Measurements from ENCODE around the gene SUN1.
"Not testable (repeated sequence)": the region's sequence is repeated elsewhere in the genome, so short reads cannot be mapped to it uniquely, and the experiment has no call there.

Gene SUN1

GRCh38 chr7:786472-787255, 45.6 kb upstream of the SUN1 start:
- no peaks in the 10 kb centered on the region for H3K27me3 ChIP-seq
- peak; percentile 86 for TF ChIP-seq CTCF (IDR thresholded peaks at IDR 0.05; ENCODE audit: low read depth, low read length)
- H3K4me1 ChIP-seq = no peaks in the 10 kb centered on the region
- peak; percentile 82 for DNase-seq
- no peaks in the 10 kb centered on the region for H3K9me3 ChIP-seq
- H3K4me3 ChIP-seq (ENCODE audit: low read depth, low read length) = no peak overlapping the region
- H3K36me3 ChIP-seq = peaks cover 53% of the 10 kb centered on the region

GRCh38 chr7:787332-788240, 44.7 kb upstream of the SUN1 start:
- Histone ChIP-seq H3K4me1 (no peaks in the 10 kb centered on the region), H3K36me3 (peaks cover 51% of the 10 kb centered on the region), H3K27me3 (no peaks in the 10 kb centered on the region), H3K9me3 (no peaks in the 10 kb centered on the region), H3K4me3 (ENCODE audit: low read depth, low read length) (no peak overlapping the region)
- DNase-seq = no peak
- TF ChIP-seq CTCF (IDR thresholded peaks at IDR 0.05; ENCODE audit: low read depth, low read length) = no peak

- no peak for TF ChIP-seq CTCF (IDR thresholded peaks at IDR 0.05; ENCODE audit: low read depth, low read length)
- no peak for DNase-seq
- H3K27me3 ChIP-seq = no peaks in the 10 kb centered on the region
- no peak overlapping the region for H3K4me3 ChIP-seq (ENCODE audit: low read depth, low read length)
- no peaks in the 10 kb centered on the region for H3K4me1 ChIP-seq
- no peaks in the 10 kb centered on the region for H3K9me3 ChIP-seq
- peaks cover 18% of the 10 kb centered on the region for H3K36me3 ChIP-seq
Measured at GRCh38 chr7:791519-791918, 40.8 kb upstream of the SUN1 start.

GRCh38 chr7:794207-794606, 38.1 kb upstream of the SUN1 start:
- TF ChIP-seq CTCF (IDR thresholded peaks at IDR 0.05; ENCODE audit: low read depth, low read length) = no peak
- DNase-seq = no peak
- no peaks in the 10 kb centered on the region; the same call in none of the 2 replicates for H3K36me3 ChIP-seq

GRCh38 chr7:794671-795329, 37.5 kb upstream of the SUN1 start:
- no peaks in the 10 kb centered on the region for H3K36me3 ChIP-seq
- H3K9me3 ChIP-seq = no peaks in the 10 kb centered on the region; the same call in 1 of the 2 replicates
- H3K27me3 ChIP-seq = no peaks in the 10 kb centered on the region
- no peak for DNase-seq
- no peak overlapping the region for H3K4me3 ChIP-seq (ENCODE audit: low read depth, low read length)
- TF ChIP-seq CTCF (IDR thresholded peaks at IDR 0.05; ENCODE audit: low read depth, low read length) = no peak
- H3K4me1 ChIP-seq = no peaks in the 10 kb centered on the region

More at GRCh38 chr7:794207-794606, 38.1 kb upstream of the SUN1 start:
- Histone ChIP-seq H3K4me1 (no peaks in the 10 kb centered on the region), H3K4me3 (ENCODE audit: low read depth, low read length) (no peak overlapping the region), H3K9me3 (no peaks in the 10 kb centered on the region; the same call in 1 of the 2 replicates), H3K27me3 (no peaks in the 10 kb centered on the region)

GRCh38 chr7:796434-797169, 35.7 kb upstream of the SUN1 start:
- H3K4me3 ChIP-seq (ENCODE audit: low read depth, low read length); H3K36me3 ChIP-seq; H3K27me3 ChIP-seq; H3K9me3 ChIP-seq; DNase-seq; H3K4me1 ChIP-seq: not testable (repeated sequence)
